Fibroblast of mammary gland (primary cell): Measurements from ENCODE around the gene ARHGEF6.

Experiments
- DNase-seq: peaks from one replicate; pipeline ENCODE4 v3.0.0-alpha.2; 2010; ENCODE audit warnings: low read depth
- H3K4me3 ChIP-seq: 2 replicates; pipeline ENCODE4 v1.5.1; 2011; ENCODE audit warnings: low read depth, mild to moderate bottlenecking, low read length, moderate library complexity; ENCODE audit not compliant: control insufficient read depth
- CTCF ChIP-seq: conservative IDR thresholded peaks from 2 replicates; pipeline ENCODE4 v1.5.1; 2011; ENCODE audit warnings: low read depth, low read length, inconsistent platforms; ENCODE audit not compliant: control insufficient read depth, insufficient read depth

Gene ARHGEF6

GRCh38 chrX:136625246-136625645 lies 155.5 kb downstream of the ARHGEF6 start:
- no peak for TF ChIP-seq CTCF
- no peak overlapping the region for H3K4me3 ChIP-seq
- DNase-seq, result no peak

GRCh38 chrX:136623396-136623795 lies 157.3 kb downstream of the ARHGEF6 start:
- no peak for DNase-seq
- H3K4me3 ChIP-seq, result no peak overlapping the region
- no peak for TF ChIP-seq CTCF

- no peak for DNase-seq
- H3K4me3 ChIP-seq, result no peak overlapping the region
- TF ChIP-seq CTCF, result no peak
Observed at GRCh38 chrX:136622568-136622967, 158.2 kb downstream of the ARHGEF6 start.

- TF ChIP-seq CTCF, result no peak
- DNase-seq, result no peak
- no peak overlapping the region for H3K4me3 ChIP-seq
Observed at GRCh38 chrX:136620780-136621179, 160.0 kb downstream of the ARHGEF6 start.

GRCh38 chrX:136619899-136620505 lies 160.7 kb downstream of the ARHGEF6 start:
- DNase-seq, result no peak
- no peak overlapping the region for H3K4me3 ChIP-seq
- TF ChIP-seq CTCF, result no peak

GRCh38 chrX:136616987-136617685 lies 163.6 kb downstream of the ARHGEF6 start:
- no peak overlapping the region for H3K4me3 ChIP-seq
- no peak for TF ChIP-seq CTCF
- no peak for DNase-seq
